GM18526 (cell line): Measurements from ENCODE around the gene FARS2.

Source experiments
- POLR2A ChIP-seq: IDR thresholded peaks from 3 replicates; pipeline ENCODE4 v1.6.1; 2011; ENCODE audit not compliant: insufficient read length; ENCODE audit errors: extremely low read depth

Gene FARS2

GRCh38 chr6:5785249-5785648 is 523.9 kb downstream of the FARS2 start:
- TF ChIP-seq POLR2A, result no peak

GRCh38 chr6:5786321-5786968 is 525.1 kb downstream of the FARS2 start:
- TF ChIP-seq POLR2A, result no peak

DNA sequence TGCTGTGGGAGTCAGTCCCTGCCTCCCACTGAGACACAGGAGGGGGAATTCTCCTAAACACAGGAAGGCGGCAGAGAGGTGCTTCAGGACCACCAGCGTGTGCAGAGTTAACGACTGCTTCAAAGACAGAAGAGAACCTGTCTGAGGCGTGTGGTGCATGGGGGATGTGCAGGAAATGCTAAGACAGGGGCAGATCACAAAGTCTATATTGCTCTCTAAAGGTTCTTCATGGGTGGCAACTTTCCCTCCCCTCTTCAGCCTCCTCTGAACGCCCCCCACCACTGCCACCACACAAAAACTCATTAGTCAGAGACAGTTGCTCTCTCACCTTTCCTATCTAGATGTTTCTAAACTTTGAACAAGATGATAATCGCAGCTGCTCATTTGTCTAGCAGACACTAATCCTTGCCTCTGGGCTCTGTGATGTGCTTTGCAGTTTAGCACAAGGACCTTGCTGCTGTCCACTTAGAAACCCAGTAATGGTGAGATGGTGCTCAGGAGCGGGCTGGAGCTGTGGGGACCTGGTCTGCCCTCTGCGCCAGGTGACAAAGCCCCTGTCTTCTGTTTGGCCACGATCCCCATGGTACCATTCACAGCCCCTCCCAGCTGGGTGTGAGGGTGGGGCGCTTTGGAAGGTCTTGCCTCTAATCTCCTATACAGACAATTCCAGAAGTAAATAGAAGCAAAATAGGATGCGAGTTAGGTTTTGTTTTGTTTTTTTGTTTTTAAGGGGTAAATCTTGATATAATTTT is 525.8 kb downstream of the FARS2 start:
- TF ChIP-seq POLR2A, result no peak

- TF ChIP-seq POLR2A, result no peak
Observed at GRCh38 chr6:5809450-5809849, 548.1 kb downstream of the FARS2 start.

- TF ChIP-seq POLR2A, result no peak
Observed at GRCh38 chr6:5811997-5812396, 550.7 kb downstream of the FARS2 start.

DNA sequence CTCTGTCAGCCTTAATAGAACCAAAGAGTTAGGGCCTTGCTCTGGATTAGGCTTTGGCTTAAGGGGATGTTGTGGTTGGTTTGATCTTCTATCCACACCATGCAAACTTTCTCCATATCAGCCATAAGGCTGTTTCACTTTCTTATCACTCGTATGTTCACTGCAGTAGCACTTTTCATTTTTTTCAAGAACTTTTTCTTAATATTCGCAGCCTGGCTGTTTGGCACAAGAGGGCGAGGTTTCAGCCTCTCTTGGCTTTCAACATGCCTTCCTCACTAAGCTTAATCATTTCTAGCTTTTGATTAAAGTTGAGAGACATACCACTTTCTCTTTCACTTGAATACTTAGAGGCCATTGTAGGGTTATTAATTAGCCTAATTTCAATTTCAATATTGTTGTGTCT is 552.3 kb downstream of the FARS2 start:
- no peak for TF ChIP-seq POLR2A

- TF ChIP-seq POLR2A, result no peak
Observed at GRCh38 chr6:5814116-5814515, 552.8 kb downstream of the FARS2 start.

- no peak for TF ChIP-seq POLR2A
Observed at GRCh38 chr6:5814901-5815300, 553.6 kb downstream of the FARS2 start.

- no peak for TF ChIP-seq POLR2A
Observed at GRCh38 chr6:5817869-5818268, 556.6 kb downstream of the FARS2 start.

DNA sequence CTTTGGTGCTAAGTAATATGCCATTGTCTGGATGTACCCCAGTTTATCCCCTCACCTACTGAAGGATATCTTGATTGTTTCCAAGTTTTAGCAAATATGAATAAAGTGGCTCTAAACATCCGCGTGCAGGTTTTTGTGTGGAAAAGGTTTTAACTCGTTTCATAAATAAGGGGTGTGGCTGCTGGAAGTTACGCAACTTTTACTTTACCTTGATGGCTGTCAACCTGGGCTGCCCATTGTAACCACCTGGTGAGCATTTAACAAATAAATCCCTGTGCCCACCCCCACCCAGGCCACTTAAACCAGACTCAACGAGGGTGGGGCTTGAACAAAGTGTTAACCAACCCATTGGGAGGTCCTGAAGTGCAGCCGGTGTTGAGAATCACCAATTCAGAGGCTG is 557.6 kb downstream of the FARS2 start:
- TF ChIP-seq POLR2A, result no peak
